Osteocyte (in vitro differentiated cells): ENCODE results near the gene TEX50. TPM values are rescaled to one million over a fixed set of nuclear protein-coding genes. Genes with fewer than 3 reads are reported as not detected.
"Not testable (repeated sequence)": the region's sequence is repeated elsewhere in the genome, so short reads cannot be mapped to it uniquely, and the experiment has no call there.

Experiments used
- DNase-seq: peaks from one replicate; pipeline ENCODE4 v3.0.0; 2021; ENCODE audit warnings: mixed read lengths; ENCODE audit not compliant: unreplicated experiment; ENCODE audit errors: extremely low spot score
- H3K27ac Mint-ChIP-seq: one replicate; pipeline ENCODE4 v1.8.0; 2021; ENCODE audit warnings: mild to moderate bottlenecking, mixed read lengths; ENCODE audit not compliant: unreplicated experiment
- H3K27me3 Mint-ChIP-seq: one replicate; pipeline ENCODE4 v1.8.0; 2021; ENCODE audit warnings: mixed read lengths; ENCODE audit not compliant: unreplicated experiment
- H3K36me3 Mint-ChIP-seq: one replicate; pipeline ENCODE4 v1.8.0; 2021; ENCODE audit warnings: mixed read lengths; ENCODE audit not compliant: unreplicated experiment
- H3K4me1 Mint-ChIP-seq: one replicate; pipeline ENCODE4 v1.8.0; 2021; ENCODE audit warnings: mixed read lengths; ENCODE audit not compliant: unreplicated experiment
- H3K4me3 Mint-ChIP-seq: one replicate; pipeline ENCODE4 v1.8.0; 2021; ENCODE audit warnings: mild to moderate bottlenecking, moderate library complexity, mixed read lengths; ENCODE audit not compliant: unreplicated experiment
- H3K9me3 Mint-ChIP-seq: one replicate; pipeline ENCODE4 v1.8.0; 2021; ENCODE audit warnings: mixed read lengths; ENCODE audit not compliant: unreplicated experiment
- CTCF ChIP-seq: fragments of 200-600 bp; sonication (generic); IDR thresholded peaks from 2 replicates; pipeline ENCODE4 v1.5.0; 2021; ENCODE audit warnings: antibody characterized with exemption, mild to moderate bottlenecking, moderate library complexity
- total RNA-seq: library from RNA; stranded (reverse); gene quantifications from 2 replicates; pipeline ENCODE4 v1.2.1, GENCODE V29; 2021

The TEX50 gene
- total RNA-seq, 1 donor from 2014 or later = not detected

- no peaks in the 10 kb centered on the region for H3K4me1 Mint-ChIP-seq
- no peak for DNase-seq
- peaks cover 10% of the 10 kb centered on the region for H3K27me3 Mint-ChIP-seq
- no peaks in the 10 kb centered on the region for H3K36me3 Mint-ChIP-seq
- no peaks in the 10 kb centered on the region for H3K9me3 Mint-ChIP-seq
- no peak for TF ChIP-seq CTCF
- H3K4me3 Mint-ChIP-seq = no peak within 1 kb of the TSS
- H3K27ac Mint-ChIP-seq = no peak within 1 kb of the TSS
Measured at GRCh38 chr1:173603056-173603591, 32.0 kb upstream of the TEX50 start, which contains the start of gene SLC9C2. Gene SLC9C2, minus strand, starts transcription at chr1:173603072. Its CDS starts 1,296 bp downstream, at chr1:173601776.

DNA sequence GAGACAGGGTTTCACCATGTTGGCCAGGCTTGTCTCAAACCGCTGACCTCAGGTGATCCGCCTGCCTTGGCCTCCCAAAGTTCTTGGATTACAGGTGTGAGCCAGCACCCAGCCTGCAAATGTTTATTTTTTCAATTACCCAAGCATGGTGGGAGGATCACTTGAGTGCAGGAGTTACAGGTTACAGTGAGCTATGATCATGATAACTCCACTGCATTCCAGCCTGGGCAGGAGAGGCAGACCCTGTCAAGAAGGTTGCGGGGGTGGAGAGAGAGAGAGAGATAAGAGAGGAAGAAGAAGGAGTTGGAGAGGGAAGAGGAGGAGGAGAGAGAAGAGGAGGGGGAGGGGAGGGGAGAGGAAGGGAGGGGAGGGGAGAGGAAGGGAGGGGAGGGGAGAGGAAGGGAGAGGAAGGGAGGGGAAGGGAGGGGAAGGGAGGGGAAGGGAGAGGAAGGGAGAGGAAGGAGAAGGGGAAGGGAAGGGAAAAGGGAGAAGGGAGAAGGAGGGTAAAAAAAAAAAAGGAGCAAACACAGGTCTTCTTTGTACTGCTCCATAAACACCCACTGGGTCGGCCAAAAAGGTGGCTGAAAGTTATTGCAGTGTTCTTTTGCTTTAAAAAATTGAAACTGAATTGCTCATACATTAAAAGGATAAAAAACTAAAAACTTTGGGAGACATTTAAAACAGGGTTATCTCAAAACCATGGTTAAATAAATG lies 26.5 kb upstream of the TEX50 start:
- H3K36me3 Mint-ChIP-seq = no peaks in the 10 kb centered on the region

GRCh38 chr1:173613086-173613485 lies 22.1 kb upstream of the TEX50 start:
- not testable (repeated sequence) for H3K4me3 Mint-ChIP-seq, H3K27me3 Mint-ChIP-seq, H3K36me3 Mint-ChIP-seq, H3K9me3 Mint-ChIP-seq, H3K4me1 Mint-ChIP-seq, DNase-seq, H3K27ac Mint-ChIP-seq

More for the DNA sequence above, 26.5 kb upstream of the TEX50 start:
- H3K27me3 Mint-ChIP-seq = peaks cover 10% of the 10 kb centered on the region
- no peak for DNase-seq
- H3K9me3 Mint-ChIP-seq = no peaks in the 10 kb centered on the region
- no peak overlapping the region for H3K27ac Mint-ChIP-seq
- no peaks in the 10 kb centered on the region for H3K4me1 Mint-ChIP-seq
- TF ChIP-seq CTCF = no peak
- no peak overlapping the region for H3K4me3 Mint-ChIP-seq

GRCh38 chr1:173616859-173617258 lies 18.3 kb upstream of the TEX50 start:
- TF ChIP-seq CTCF = no peak
- H3K4me3 Mint-ChIP-seq = no peak overlapping the region
- no peaks in the 10 kb centered on the region for H3K27me3 Mint-ChIP-seq
- DNase-seq = no peak
- peaks cover 7% of the 10 kb centered on the region for H3K9me3 Mint-ChIP-seq
- no peaks in the 10 kb centered on the region for H3K36me3 Mint-ChIP-seq
- no peaks in the 10 kb centered on the region for H3K4me1 Mint-ChIP-seq
- H3K27ac Mint-ChIP-seq = no peak overlapping the region

- TF ChIP-seq CTCF = no peak
Measured at GRCh38 chr1:173627269-173627668, 7.9 kb upstream of the TEX50 start.

More at GRCh38 chr1:173627269-173627668, 7.9 kb upstream of the TEX50 start:
- no peak overlapping the region for H3K27ac Mint-ChIP-seq
- peaks cover 25% of the 10 kb centered on the region for H3K27me3 Mint-ChIP-seq
- H3K4me1 Mint-ChIP-seq = no peaks in the 10 kb centered on the region
- no peaks in the 10 kb centered on the region for H3K36me3 Mint-ChIP-seq
- H3K9me3 Mint-ChIP-seq = peaks cover 5% of the 10 kb centered on the region
- DNase-seq = no peak
- H3K4me3 Mint-ChIP-seq = no peak overlapping the region
